Measurements from ENCODE around the gene NRARP. TPM values are rescaled to one million over a fixed set of nuclear protein-coding genes. Genes with fewer than 3 reads are reported as not detected.
"Not testable (repeated sequence)": the region's sequence is repeated elsewhere in the genome, so short reads cannot be mapped to it uniquely, and the experiment has no call there.

NRARP gene
- total and polyA plus RNA-seq, 8 donors, result 1.3 to 23.4 (median 10.8) TPM

GRCh38 chr9:137347928-137348327, 45.9 kb upstream of the NRARP start:
- H3K27ac ChIP-seq, result no peak overlapping the region
- WGBS, 2 donors, result 95 to 98% methylated on average over 13 of the region's 13 CpGs
- no peaks in the 10 kb centered on the region for H3K36me3 ChIP-seq
- intact Hi-C loops (cut with DNase I), result no loop called here
- H3K4me1 ChIP-seq, result no peaks in the 10 kb centered on the region
- DNase-seq (peak in 1 of 6 donors; percentile 75), ATAC-seq (no peak), FAIRE-seq (no peak)
- TF ChIP-seq CTCF (IDR thresholded peaks at IDR 0.05), result no peak
- no peaks in the 10 kb centered on the region for H3K27me3 ChIP-seq
- H3K9me3 ChIP-seq, result no peaks in the 10 kb centered on the region
- no peak overlapping the region for H3K4me3 ChIP-seq

DNA sequence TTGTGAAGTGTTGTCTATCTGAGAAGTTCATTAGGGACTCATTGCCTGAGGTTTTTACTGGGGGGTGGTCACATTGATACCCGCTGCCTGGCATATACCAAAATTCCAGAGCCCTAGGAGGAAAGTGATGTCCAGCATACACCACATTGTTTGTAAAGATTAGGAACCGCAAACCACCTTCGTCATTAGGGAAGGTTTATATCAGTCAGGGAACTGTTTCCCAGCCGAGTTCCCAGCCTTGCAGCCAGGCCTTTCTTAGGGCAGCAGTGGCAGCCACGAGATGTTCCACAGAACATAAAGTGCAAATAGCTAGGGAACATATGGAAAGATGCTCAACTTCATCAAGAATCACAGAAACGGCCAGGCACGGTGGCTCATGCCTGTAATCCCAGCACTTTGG, 40.4 kb upstream of the NRARP start:
- TF ChIP-seq CTCF (IDR thresholded peaks at IDR 0.05), result no peak
- H3K9me3 ChIP-seq, result no peaks in the 10 kb centered on the region
- H3K27ac ChIP-seq, result no peak overlapping the region
- ATAC-seq (no peak), FAIRE-seq (no peak), DNase-seq (no peak)
- no peak overlapping the region for H3K4me3 ChIP-seq
- 81 to 85% methylated on average over 7 of the region's 7 CpGs for WGBS, 2 donors
- no peaks in the 10 kb centered on the region for H3K36me3 ChIP-seq
- H3K27me3 ChIP-seq, result no peaks in the 10 kb centered on the region
- H3K4me1 ChIP-seq, result no peaks in the 10 kb centered on the region
- intact Hi-C loops (cut with DNase I), result no loop called here

DNA sequence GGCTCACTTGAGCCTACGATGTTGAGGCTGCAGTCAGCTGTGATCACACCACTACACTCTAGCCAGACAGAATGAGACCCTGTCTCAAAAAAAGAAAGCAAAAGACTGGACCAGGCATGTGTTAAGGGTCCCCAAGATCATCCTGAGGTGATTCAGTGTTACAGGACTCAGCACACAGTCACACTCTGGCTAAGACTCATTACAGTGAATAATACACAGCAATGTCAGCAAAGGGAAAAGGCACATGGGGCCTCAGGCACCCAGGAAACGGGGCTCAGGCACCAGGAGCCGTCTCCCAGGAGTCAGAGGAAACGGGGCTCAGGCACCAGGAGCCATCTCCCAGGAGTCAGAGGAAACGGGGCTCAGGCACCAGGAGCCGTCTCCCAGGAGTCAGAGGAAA, 39.2 kb upstream of the NRARP start:
- Histone ChIP-seq H3K4me3 (no peak overlapping the region), H3K27ac (no peak overlapping the region), H3K9me3 (no peaks in the 10 kb centered on the region), H3K27me3 (no peaks in the 10 kb centered on the region), H3K36me3 (no peaks in the 10 kb centered on the region), H3K4me1 (no peaks in the 10 kb centered on the region)
- intact Hi-C loops (cut with DNase I), result no loop called here
- whole genome bisulfite sequencing, 2 donors, result 74 to 79% methylated on average over 6 of the region's 6 CpGs
- DNase-seq (no peak), FAIRE-seq (no peak), ATAC-seq (no peak)
- no peak for TF ChIP-seq CTCF (IDR thresholded peaks at IDR 0.05)

DNA sequence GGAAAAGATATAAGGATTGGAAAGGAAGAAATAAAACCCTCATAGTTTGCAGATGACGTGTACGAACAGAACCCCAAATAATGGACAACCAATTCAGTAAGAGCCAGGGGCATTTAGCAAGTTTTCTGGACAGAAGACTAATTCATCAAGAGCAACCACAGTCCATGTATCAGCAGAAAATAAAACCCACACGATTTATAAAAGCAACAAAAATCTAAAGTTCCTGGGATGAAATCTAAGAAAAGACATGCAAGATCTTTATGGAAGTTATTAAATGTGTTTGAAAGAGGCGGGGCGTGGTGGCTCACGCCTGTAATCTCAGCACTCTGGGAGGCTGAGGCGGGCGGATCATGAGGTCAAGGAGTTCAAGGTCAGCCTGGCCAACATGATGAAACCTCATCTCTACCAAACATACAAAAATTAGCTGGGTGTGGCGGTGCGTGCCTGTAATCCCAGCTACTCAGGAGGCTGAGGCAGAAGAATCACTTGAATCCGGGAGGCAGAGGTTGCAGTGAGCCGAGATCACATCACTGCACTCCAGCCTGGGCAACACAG, 37.9 kb upstream of the NRARP start:
- H3K4me3 ChIP-seq; DNase-seq; H3K27me3 ChIP-seq; FAIRE-seq; H3K9me3 ChIP-seq; H3K27ac ChIP-seq; H3K36me3 ChIP-seq; intact Hi-C loops (cut with DNase I); ATAC-seq; H3K4me1 ChIP-seq: not testable (repeated sequence)
- WGBS, 2 donors, result 91 to 93% methylated on average over 12 of the region's 12 CpGs

- no peaks in the 10 kb centered on the region for H3K27me3 ChIP-seq
- no peaks in the 10 kb centered on the region for H3K9me3 ChIP-seq
- intact Hi-C loops (cut with DNase I), result no loop called here
- FAIRE-seq (no peak), ATAC-seq (no peak), DNase-seq (no peak)
- no peak for TF ChIP-seq CTCF (IDR thresholded peaks at IDR 0.05)
- H3K36me3 ChIP-seq, result no peaks in the 10 kb centered on the region
- 75 to 81% methylated on average over 7 of the region's 7 CpGs for WGBS, 2 donors
- H3K27ac ChIP-seq, result no peak overlapping the region
- no peak overlapping the region for H3K4me3 ChIP-seq
- H3K4me1 ChIP-seq, result no peaks in the 10 kb centered on the region
Measured at GRCh38 chr9:137339045-137339907, 37.2 kb upstream of the NRARP start.

All from pancreas (tissue), 10 donors.